NCI-H1105 treated with DMSO at 0.1 percent for 48 hours (cell line): ENCODE measurements around the gene PLEKHO1.
A peak's percentile ranks its signal among the peaks of the same experiment; 100 is the strongest.
"Not testable (repeated sequence)": the region's sequence is repeated elsewhere in the genome, so short reads cannot be mapped to it uniquely, and the experiment has no call there.

Source experiments
- DNase-seq: peaks from one replicate; lab custom pipeline; 2025; lab: John Stamatoyannopoulos, UW

PLEKHO1 gene

GRCh38 chr1:150149271-150150132 lies at the start of gene PLEKHO1:
Gene PLEKHO1 (plus strand): TSS chr1:150149916. CDS start chr1:150150258, 342 bp downstream.
- peak; percentile 69 for DNase-seq

DNA sequence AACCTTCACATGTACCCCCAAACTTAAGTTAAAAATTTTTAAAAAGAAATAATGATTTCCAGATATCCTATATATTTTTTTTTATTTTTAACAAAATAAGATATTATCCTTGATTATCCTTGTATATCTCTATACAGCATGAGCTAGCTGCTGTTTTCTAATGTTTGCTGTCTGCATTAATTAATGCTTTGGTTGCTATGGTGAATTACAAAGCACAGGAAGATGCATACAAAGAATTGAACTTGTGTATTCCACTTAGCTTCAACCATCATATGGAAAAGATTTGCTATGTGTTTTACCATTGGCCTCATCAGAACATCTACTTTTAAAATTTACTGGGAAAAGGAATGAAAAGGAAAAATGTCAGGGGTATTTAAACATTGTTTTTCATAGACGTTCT lies 46.7 kb upstream of the PLEKHO1 start:
- no peak for DNase-seq

GRCh38 chr1:150106341-150106740 lies 43.4 kb upstream of the PLEKHO1 start:
- DNase-seq: no peak

DNA sequence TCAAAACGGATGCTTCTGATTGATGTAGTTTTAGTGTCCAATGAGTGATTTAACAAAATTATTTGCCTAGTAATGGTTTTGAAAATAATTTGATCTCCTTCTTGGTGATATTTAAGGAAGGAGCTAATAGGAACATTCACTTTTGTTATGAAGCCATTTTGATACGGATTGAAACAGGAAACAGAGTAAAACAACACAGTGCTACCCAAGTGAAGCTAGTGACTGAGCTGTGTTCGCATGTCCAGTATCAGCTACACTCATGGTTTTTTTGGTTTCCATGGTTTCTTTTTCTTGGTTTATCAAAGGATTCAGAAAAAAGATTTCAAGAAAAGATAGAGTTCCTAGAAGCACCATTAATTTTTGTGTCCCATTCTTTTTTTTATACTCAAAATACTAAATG lies 40.1 kb upstream of the PLEKHO1 start:
- DNase-seq: no peak

- DNase-seq: no peak
Measured at GRCh38 chr1:150110116-150110515, 39.6 kb upstream of the PLEKHO1 start.

GRCh38 chr1:150111670-150112069 lies 38.0 kb upstream of the PLEKHO1 start:
- DNase-seq: no peak

GRCh38 chr1:150115121-150115520 lies 34.6 kb upstream of the PLEKHO1 start:
- DNase-seq: no peak

GRCh38 chr1:150118716-150119115 lies 31.0 kb upstream of the PLEKHO1 start:
- DNase-seq: no peak

DNA sequence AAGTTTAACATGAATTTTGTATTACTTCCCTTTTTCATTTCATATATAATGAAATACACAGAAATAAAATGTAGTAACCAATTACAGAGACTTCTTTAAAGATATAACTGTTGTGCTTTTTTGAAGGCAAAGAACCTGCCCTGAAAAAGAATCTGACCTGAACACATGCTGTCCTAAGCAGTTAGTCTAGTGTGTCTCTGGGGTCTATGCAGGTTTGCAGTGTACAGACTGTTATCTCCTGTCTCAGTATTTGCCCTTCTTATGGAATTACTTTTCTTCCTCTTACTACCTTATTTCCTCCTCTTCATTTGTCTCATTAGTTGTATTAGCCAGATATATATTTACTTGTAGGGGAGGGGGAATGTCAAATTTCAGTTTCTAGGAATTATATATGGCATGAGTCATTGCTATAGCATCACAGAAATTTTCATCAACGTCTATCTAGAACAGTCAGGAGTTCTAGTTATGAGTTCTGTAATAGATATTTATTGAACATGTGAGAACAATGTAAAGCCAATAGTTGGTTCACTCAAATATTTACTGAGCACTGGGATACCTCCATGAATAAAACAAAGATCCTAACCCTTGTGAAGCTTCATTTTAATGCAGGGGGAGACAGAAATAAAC lies 28.4 kb upstream of the PLEKHO1 start:
- no peak for DNase-seq

DNA sequence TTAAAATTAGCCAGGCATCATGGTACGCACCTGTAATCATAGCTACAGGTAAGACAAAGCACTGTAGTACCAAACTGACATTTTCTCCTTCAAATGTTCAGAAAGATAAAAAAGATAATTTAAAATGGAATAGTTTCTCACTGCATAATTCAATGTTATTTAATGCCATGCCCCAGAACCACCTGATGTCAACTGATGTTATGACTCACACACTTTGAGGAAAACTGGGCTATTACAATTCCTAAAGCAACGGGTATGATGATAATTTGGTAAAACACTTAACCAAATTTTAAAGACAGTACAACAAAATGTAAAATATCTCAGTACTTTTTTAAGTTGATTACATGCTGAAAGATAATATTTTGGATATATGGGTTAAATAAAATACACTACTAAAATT lies 22.9 kb upstream of the PLEKHO1 start:
- no peak for DNase-seq

GRCh38 chr1:150127464-150127863 lies 22.3 kb upstream of the PLEKHO1 start:
- DNase-seq: no peak

- no peak for DNase-seq
Measured at GRCh38 chr1:150127868-150128267, 21.8 kb upstream of the PLEKHO1 start.

GRCh38 chr1:150132372-150132771 lies 17.3 kb upstream of the PLEKHO1 start:
- DNase-seq: no peak

DNA sequence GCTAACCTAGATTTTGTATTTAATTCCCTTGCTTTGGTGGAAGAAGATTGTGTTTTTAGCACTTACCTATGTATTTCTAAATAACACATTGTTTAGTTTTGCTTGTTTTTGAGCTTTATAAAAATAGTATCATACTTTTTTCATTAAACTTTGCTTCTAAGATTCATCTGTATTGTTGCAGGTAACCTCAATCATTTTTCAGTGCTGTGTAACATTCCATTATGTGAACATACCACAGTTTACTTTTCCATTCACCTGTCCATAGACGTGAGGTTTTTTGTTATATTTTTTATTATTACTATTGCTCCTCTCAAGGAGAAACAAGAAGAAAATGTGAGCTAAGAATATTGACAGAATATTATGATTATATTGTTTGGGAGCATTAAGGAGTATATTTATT lies 15.2 kb upstream of the PLEKHO1 start:
- no peak for DNase-seq

- not testable (repeated sequence) for DNase-seq
Measured at GRCh38 chr1:150135400-150135799, 14.3 kb upstream of the PLEKHO1 start.

GRCh38 chr1:150138044-150138443 lies 11.7 kb upstream of the PLEKHO1 start:
- DNase-seq: no peak

DNA sequence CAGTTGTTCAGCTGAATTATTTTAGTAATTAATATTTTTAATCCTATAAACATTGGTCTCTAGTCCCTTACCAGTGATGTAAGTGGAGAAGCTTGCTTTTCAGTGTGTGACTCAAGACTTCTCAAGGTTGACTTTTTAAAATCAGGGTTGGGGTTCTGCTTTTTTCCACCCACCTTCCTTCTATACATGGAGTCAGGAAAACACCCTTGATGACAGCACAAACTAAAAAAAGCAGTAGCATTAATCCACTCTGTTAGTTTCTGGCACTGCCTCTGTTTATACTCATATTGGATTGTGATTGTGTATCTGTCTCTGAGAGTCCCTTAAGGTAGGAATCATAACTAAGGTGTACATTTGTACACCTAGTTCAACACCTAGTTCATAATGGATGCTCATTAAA lies 8.3 kb upstream of the PLEKHO1 start:
- DNase-seq: no peak

DNA sequence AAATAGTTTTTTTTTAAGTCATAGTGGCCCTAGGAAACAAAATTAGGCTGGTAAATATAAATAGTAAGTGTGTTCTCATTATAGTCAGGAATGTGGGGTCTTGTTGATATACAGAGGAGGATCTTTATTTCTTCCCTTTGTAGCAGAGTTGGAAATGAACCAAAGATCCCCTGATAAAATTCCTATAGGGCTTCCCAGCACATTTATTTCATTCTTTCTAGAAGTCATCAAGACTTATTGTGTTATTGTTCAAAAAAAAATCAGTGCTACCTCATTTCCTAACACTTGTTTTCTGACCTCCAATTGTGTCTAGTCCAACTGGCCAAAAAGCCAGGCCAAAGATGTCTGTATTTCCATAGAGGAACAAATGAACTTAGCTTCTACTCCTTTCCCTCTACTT lies 7.6 kb upstream of the PLEKHO1 start:
- DNase-seq: no peak

GRCh38 chr1:150144606-150145005 lies 5.1 kb upstream of the PLEKHO1 start:
- DNase-seq: no peak

DNA sequence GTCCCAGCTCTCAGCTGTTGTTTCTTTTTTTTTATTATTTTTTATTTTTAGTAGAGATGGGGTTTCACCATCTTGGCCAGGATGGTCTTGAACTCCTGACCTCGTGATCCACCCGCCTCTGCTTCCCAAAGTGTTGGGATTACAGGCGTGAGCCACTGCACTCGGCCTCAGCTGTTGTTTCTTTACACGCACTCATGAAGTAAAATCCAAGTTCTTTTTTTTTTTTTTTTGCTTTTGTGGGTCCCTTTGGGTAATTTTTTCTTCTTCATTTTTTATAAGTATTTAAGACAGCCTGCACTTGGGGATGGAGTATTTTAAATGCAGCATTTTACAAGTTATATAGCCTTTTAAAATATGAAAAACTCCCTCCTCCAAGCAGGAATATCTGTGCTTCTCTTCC lies 3.7 kb upstream of the PLEKHO1 start:
- DNase-seq: not testable (repeated sequence)

- DNase-seq: no peak
Measured at GRCh38 chr1:150146849-150147542, 2.7 kb upstream of the PLEKHO1 start.

GRCh38 chr1:150148837-150149270 lies 862 bp upstream of the PLEKHO1 start:
- peak; percentile 62 for DNase-seq
